GM12878 (cell line): Measurements from ENCODE around the gene QRFP. TPM values are rescaled to one million over a fixed set of nuclear protein-coding genes. Genes with fewer than 3 reads are reported as not detected.

Source experiments
- ATAC-seq: fragments of 200-7000 bp; cut with Tn5 transposase; 3 replicates; pipeline ENCODE4 v1.9.1; 2020; ENCODE audit warnings: mild to moderate bottlenecking, moderate library complexity
- BruUV-seq: library from RNA; stranded (reverse); fragments of 400-500 nt; replicated peaks from 2 replicates; lab custom pipeline; 2021; lab: Mats Ljungman, UMichigan
- CTCF ChIA-PET: fragments of 300-600 bp; sonication (Branson Sonifier 250); formaldehyde crosslinking; extraction: SDS; loops from one replicate; lab custom pipeline; 2021; ENCODE audit warnings: inconsistent platforms; lab: Yijun Ruan, JAX
- POLR2A ChIA-PET: fragments of 350-600 bp; formaldehyde crosslinking; extraction: SDS; loops from one replicate; lab custom pipeline; 2021; ENCODE audit warnings: inconsistent platforms; lab: Charles Lee
- RAD21 ChIA-PET: fragments of 300-600 bp; sonication (Branson Sonifier 250); formaldehyde crosslinking; loops from one replicate; lab custom pipeline; 2023; ENCODE audit warnings: antibody characterized with exemption; ENCODE audit not compliant: unreplicated experiment; lab: Charles Lee
- SMC1A ChIA-PET: fragments of 300-600 bp; sonication (Branson Sonifier 250); formaldehyde crosslinking; loops from one replicate; lab custom pipeline; 2023; ENCODE audit not compliant: unreplicated experiment, uncharacterized antibody; lab: Charles Lee
- DNase-seq: peaks from one replicate; pipeline ENCODE4 v3.0.0-alpha.2; 2011; ENCODE audit warnings: low read depth, low spot score
- FAIRE-seq: peaks from 3 replicates; lab custom pipeline; 2011; peaks lifted over from hg19 to GRCh38; lab: Jason Lieb, UNC
- H2AFZ ChIP-seq: 2 replicates; pipeline ENCODE4 v1.6.0; 2011; ENCODE audit warnings: low read depth, low read length, control low read depth; ENCODE audit not compliant: control insufficient read depth
- H3K27ac ChIP-seq: 2 replicates; pipeline ENCODE4 v1.5.1; 2011; ENCODE audit warnings: control low read depth; ENCODE audit not compliant: control insufficient read depth, insufficient read depth
- H3K27me3 ChIP-seq, 2 experiments: replicated peaks in 1 of 2; 2 replicates each; pipeline versions ENCODE4 v1.6.0 to v1.6.1; 2011; ENCODE audit warnings: low read length in 1 of 2; ENCODE audit not compliant: control insufficient read depth in 2 of 2, insufficient read depth in 2 of 2
- H3K36me3 ChIP-seq, 2 experiments: 2 replicates each; pipeline ENCODE4 v1.5.1; 2011; ENCODE audit warnings: low read length in 1 of 2; ENCODE audit not compliant: control insufficient read depth in 2 of 2, insufficient read depth in 2 of 2
- H3K4me1 ChIP-seq: 2 replicates; pipeline ENCODE4 v1.6.1; 2011; ENCODE audit warnings: mild to moderate bottlenecking, low read length, moderate library complexity, mixed read lengths; ENCODE audit not compliant: control insufficient read depth, insufficient read depth
- H3K4me2 ChIP-seq: 2 replicates; pipeline ENCODE4 v1.6.0; 2011; ENCODE audit warnings: control low read depth; ENCODE audit not compliant: control insufficient read depth, insufficient read depth
- H3K4me3 ChIP-seq: fragments of 200-600 bp; sonication (generic); 2 replicates; pipeline ENCODE4 v1.5.1; 2016
- H3K79me2 ChIP-seq: 2 replicates; pipeline ENCODE4 v1.6.0; 2011; ENCODE audit warnings: low read length; ENCODE audit not compliant: control insufficient read depth, insufficient read depth
- H3K9ac ChIP-seq: 2 replicates; pipeline ENCODE4 v1.8.0; 2011; ENCODE audit warnings: low read length, control low read depth, mixed read lengths; ENCODE audit not compliant: control insufficient read depth, insufficient read depth
- H3K9me3 ChIP-seq: replicated peaks from 3 replicates; pipeline ENCODE4 v1.5.1; 2011; ENCODE audit warnings: mild to moderate bottlenecking, low read length; ENCODE audit not compliant: control insufficient read depth, insufficient read depth
- H4K20me1 ChIP-seq: 2 replicates; pipeline ENCODE4 v1.6.0; 2011; ENCODE audit not compliant: control insufficient read depth, insufficient read depth
- EP300 ChIP-seq, 2 experiments: fragments of 150-350 bp in 1 of 2; IDR thresholded peaks; 2 replicates each; pipeline ENCODE4 v1.6.1; 2011 to 2012; ENCODE audit warnings: low read depth in 2 of 2, low read length in 2 of 2, borderline replicate concordance in 1 of 2, improper control_type of control experiment in 1 of 2, inconsistent platforms in 1 of 2; ENCODE audit not compliant: control insufficient read depth in 1 of 2
- GATAD2B ChIP-seq: fragments of 450-650 bp; conservative IDR thresholded peaks from 2 replicates; pipeline ENCODE4 v1.6.1; 2017; ENCODE audit warnings: low read depth, mild to moderate bottlenecking, moderate library complexity
- JUND ChIP-seq: IDR thresholded peaks from 2 replicates; pipeline ENCODE4 v1.6.1; 2012; ENCODE audit warnings: low read depth, mild to moderate bottlenecking, low read length, improper control_type of control experiment, moderate library complexity
- LARP7 ChIP-seq: fragments of 450-650 bp; IDR thresholded peaks from 2 replicates; pipeline ENCODE4 v1.6.1; 2017; ENCODE audit warnings: mild to moderate bottlenecking
- MEF2A ChIP-seq: IDR thresholded peaks from 2 replicates; pipeline ENCODE4 v1.6.1; 2011; ENCODE audit warnings: low read depth, mild to moderate bottlenecking, low read length, moderate library complexity; ENCODE audit not compliant: insufficient read depth
- MXI1 ChIP-seq: fragments of 150-350 bp; IDR thresholded peaks from 2 replicates; pipeline ENCODE4 v1.6.1; 2011; ENCODE audit warnings: low read depth, mild to moderate bottlenecking, inconsistent platforms, low read length, improper control_type of control experiment
- NFIC ChIP-seq: IDR thresholded peaks from 2 replicates; pipeline ENCODE4 v1.6.1; 2012; ENCODE audit warnings: low read depth, mild to moderate bottlenecking, inconsistent platforms, low read length, moderate library complexity
- NFYB ChIP-seq: IDR thresholded peaks from 2 replicates; pipeline ENCODE4 v1.6.1; 2011; ENCODE audit warnings: low read depth, mild to moderate bottlenecking, low read length, improper control_type of control experiment, moderate library complexity; ENCODE audit not compliant: insufficient read depth
- RAD21 ChIP-seq: IDR thresholded peaks from 2 replicates; pipeline ENCODE4 v1.6.1; 2011; ENCODE audit warnings: mild to moderate bottlenecking, low read depth, low read length, moderate library complexity; ENCODE audit not compliant: insufficient read depth
- RELA ChIP-seq: fragments of 450-650 bp; IDR thresholded peaks from 2 replicates; pipeline ENCODE4 v1.8.0; 2014; ENCODE audit warnings: borderline replicate concordance; ENCODE audit not compliant: partially characterized antibody
- RUNX3 ChIP-seq: IDR thresholded peaks from 2 replicates; pipeline ENCODE4 v1.6.1; 2012; ENCODE audit warnings: low read length, inconsistent platforms
- SMC3 ChIP-seq: IDR thresholded peaks from 2 replicates; pipeline ENCODE4 v1.6.1; 2011; ENCODE audit warnings: low read length, improper control_type of control experiment, borderline replicate concordance
- SREBF1 ChIP-seq: IDR thresholded peaks from 2 replicates; pipeline ENCODE4 v1.6.1; 2012; ENCODE audit warnings: mild to moderate bottlenecking, low read length
- SRF ChIP-seq, 2 experiments: IDR thresholded peaks; 2 replicates each; pipeline ENCODE4 v1.6.1; 2011; ENCODE audit warnings: low read depth in 2 of 2, low read length in 2 of 2, mild to moderate bottlenecking in 1 of 2, moderate library complexity in 1 of 2
- STAT1 ChIP-seq: fragments of 450-650 bp; conservative IDR thresholded peaks from 2 replicates; pipeline ENCODE4 v1.6.1; 2014; ENCODE audit warnings: antibody characterized with exemption, mild to moderate bottlenecking
- SUZ12 ChIP-seq: fragments of 200-600 bp; sonication (generic); IDR thresholded peaks from one replicate; pipeline ENCODE4 v1.6.1; 2018; ENCODE audit warnings: antibody characterized with exemption, mild to moderate bottlenecking; ENCODE audit not compliant: unreplicated experiment
- ZNF274 ChIP-seq: IDR thresholded peaks from one replicate; pipeline ENCODE4 v1.8.0; 2011; ENCODE audit not compliant: insufficient read length, insufficient read depth
- WGBS: methylation state at CpG from one replicate; pipeline ENCODE4 v1.1.6; 2016; ENCODE audit warnings: low lambda C conversion rate; ENCODE audit not compliant: insufficient replicate concordance, insufficient coverage; ENCODE audit errors: missing lambda C conversion rate; 5-methylcytosine and 5-hydroxymethylcytosine counted together
- in situ Hi-C: fragments of 300-500 bp; cut with MboI; formaldehyde crosslinking; loops from 9 replicates; pipeline ENCODE4 v1.14.3; 2018; ENCODE audit warnings: mixed read lengths
- intact Hi-C: fragments of 100-400 bp; cut with micrococcal nuclease; formaldehyde crosslinking; loops from one replicate; pipeline ENCODE4 v1.14.2; 2022; ENCODE audit not compliant: unreplicated experiment
- polyA plus RNA-seq, 11 experiments: library from polyadenylated mRNA; depleted of rRNA in 4 of 11; unstranded in 6 of 11; stranded (reverse) in 5 of 11; fragments of >200 nt; fragmentation: Nextera tagmentation in 4 of 11; fragmentation: Illumina TruSeq in 1 of 11; extraction: Ambion mirVana in 4 of 11; extraction: Trizol in 1 of 11; gene quantifications; 1 replicate in 1 of 11; 2 replicates in 10 of 11; pipeline versions ENCODE4 v1.2.1 to v1.2.3, GENCODE V29; 2011 to 2016; ENCODE audit warnings: inconsistent platforms in 2 of 11, missing spikeins in 2 of 11, low read depth in 1 of 11
- total RNA-seq, 4 experiments: library from RNA; depleted of rRNA in 3 of 4; stranded (reverse); fragments of >200 nt in 3 of 4; fragmentation: Illumina TruSeq in 1 of 4; extraction: Trizol in 1 of 4; gene quantifications; 2 replicates each; pipeline versions ENCODE4 v1.2.1 to v1.2.3, GENCODE V29; 2013 to 2021
- TF ChIP-seq, protein P1 (sequence below): fragments of 450-650 bp; IDR thresholded peaks from 2 replicates; pipeline ENCODE4 v1.6.1; 2017; ENCODE audit warnings: mild to moderate bottlenecking
- TF ChIP-seq, protein P2 (sequence below): fragments of 450-650 bp; IDR thresholded peaks from 2 replicates; pipeline ENCODE4 v1.6.1; 2018; ENCODE audit warnings: borderline replicate concordance, mild to moderate bottlenecking; ENCODE audit not compliant: partially characterized antibody

QRFP gene
- total and polyA plus RNA-seq, 10 of the 15 experiments (the other 5 are each of a cell fraction or from before 2014, with no cell fraction given): not detected

DNA sequence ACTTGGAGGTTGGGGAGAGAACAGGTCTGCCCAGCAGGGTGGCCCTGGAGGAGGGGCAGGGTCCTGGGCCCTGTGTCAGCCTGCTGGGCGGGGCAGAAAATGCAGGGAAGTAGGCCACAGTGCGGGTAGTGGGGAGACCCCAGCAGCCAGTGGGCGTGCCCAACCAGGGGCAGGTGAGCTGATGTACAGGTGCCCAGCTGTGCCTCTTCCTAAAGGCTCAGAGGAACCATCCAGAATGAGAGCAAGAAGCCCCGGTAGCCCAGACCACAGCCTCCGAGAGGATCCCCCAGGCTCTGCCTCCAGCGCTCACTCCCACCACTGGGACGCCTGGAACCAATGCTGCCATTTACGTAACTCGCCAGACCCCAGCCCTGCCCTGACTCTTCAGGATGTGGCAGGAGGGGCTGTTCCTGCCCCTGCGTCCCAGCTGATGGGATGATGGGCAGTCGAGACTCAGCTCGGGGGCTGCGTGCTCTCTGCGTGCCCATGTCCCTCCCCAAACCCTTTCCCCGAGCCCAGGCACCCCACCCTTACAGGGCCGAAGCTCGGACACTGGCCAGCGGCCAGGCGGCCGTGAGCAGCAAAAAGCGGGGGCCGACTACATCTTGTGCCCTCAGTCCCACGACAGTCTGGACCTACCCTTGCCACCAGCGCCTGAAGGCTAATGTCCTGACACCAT lies 17.9 kb upstream of the QRFP start:
- in situ Hi-C loops (no loop called here), intact Hi-C loops (no loop called here)
- ChIA-PET CTCF (interaction anchor here (0.7 to 1.1 kb wide), 2 partner anchors 50 to 215 kb away, joined by 3 read pairs; no protein-coding TSS in a partner anchor), SMC1A (no interaction called here), POLR2A (no interaction called here), RAD21 (no interaction called here)
- Histone ChIP-seq H3K27ac (no peak overlapping the region), H3K4me2 (no peak overlapping the region), H3K4me1 (no peaks in the 10 kb centered on the region), H3K4me3 (no peak overlapping the region), H3K9me3 (no peaks in the 10 kb centered on the region), H2AFZ (no peak overlapping the region), H3K36me3 (no peaks in the 10 kb centered on the region), H3K9ac (no peak overlapping the region), H3K27me3 (no peaks in the 10 kb centered on the region), H4K20me1 (no peaks in the 10 kb centered on the region), H3K79me2 (no peaks in the 10 kb centered on the region)
- WGBS: 38% methylated on average over 24 of the region's 24 CpGs
- no peak for TF ChIP-seq NFIC
- no peak for TF ChIP-seq SRF (IDR thresholded peaks at IDR 0.05; ENCODE audit: low read depth in 2 of 2, low read length in 2 of 2)
- no peak for TF ChIP-seq SMC3
- no peak for TF ChIP-seq ZNF274
- no peak for TF ChIP-seq GATAD2B
- no peak for TF ChIP-seq SREBF1
- no peak for TF ChIP-seq RELA
- no peak for TF ChIP-seq NFYB
- TF ChIP-seq STAT1: no peak
- no peak for TF ChIP-seq RAD21
- TF ChIP-seq, protein P1, sequence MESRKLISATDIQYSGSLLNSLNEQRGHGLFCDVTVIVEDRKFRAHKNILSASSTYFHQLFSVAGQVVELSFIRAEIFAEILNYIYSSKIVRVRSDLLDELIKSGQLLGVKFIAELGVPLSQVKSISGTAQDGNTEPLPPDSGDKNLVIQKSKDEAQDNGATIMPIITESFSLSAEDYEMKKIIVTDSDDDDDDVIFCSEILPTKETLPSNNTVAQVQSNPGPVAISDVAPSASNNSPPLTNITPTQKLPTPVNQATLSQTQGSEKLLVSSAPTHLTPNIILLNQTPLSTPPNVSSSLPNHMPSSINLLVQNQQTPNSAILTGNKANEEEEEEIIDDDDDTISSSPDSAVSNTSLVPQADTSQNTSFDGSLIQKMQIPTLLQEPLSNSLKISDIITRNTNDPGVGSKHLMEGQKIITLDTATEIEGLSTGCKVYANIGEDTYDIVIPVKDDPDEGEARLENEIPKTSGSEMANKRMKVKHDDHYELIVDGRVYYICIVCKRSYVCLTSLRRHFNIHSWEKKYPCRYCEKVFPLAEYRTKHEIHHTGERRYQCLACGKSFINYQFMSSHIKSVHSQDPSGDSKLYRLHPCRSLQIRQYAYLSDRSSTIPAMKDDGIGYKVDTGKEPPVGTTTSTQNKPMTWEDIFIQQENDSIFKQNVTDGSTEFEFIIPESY: no peak
- TF ChIP-seq, protein P2, sequence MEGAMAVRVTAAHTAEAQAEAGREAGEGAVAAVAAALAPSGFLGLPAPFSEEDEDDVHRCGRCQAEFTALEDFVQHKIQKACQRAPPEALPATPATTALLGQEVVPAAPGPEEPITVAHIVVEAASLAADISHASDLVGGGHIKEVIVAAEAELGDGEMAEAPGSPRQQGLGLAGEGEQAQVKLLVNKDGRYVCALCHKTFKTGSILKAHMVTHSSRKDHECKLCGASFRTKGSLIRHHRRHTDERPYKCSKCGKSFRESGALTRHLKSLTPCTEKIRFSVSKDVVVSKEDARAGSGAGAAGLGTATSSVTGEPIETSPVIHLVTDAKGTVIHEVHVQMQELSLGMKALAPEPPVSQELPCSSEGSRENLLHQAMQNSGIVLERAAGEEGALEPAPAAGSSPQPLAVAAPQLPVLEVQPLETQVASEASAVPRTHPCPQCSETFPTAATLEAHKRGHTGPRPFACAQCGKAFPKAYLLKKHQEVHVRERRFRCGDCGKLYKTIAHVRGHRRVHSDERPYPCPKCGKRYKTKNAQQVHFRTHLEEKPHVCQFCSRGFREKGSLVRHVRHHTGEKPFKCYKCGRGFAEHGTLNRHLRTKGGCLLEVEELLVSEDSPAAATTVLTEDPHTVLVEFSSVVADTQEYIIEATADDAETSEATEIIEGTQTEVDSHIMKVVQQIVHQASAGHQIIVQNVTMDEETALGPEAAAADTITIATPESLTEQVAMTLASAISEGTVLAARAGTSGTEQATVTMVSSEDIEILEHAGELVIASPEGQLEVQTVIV: no peak
- TF ChIP-seq SUZ12: no peak
- no peak for TF ChIP-seq MEF2A
- no peak for TF ChIP-seq JUND
- TF ChIP-seq EP300 (IDR thresholded peaks at IDR 0.05; ENCODE audit: borderline replicate concordance in 1 of 2, control insufficient read depth in 1 of 2, low read depth in 2 of 2, low read length in 2 of 2): no peak
- TF ChIP-seq RUNX3: no peak
- no peak for TF ChIP-seq MXI1
- no peak for TF ChIP-seq LARP7
- no TSS peak for BruUV-seq
- FAIRE-seq (no peak), ATAC-seq (peak; percentile 21; the same call in 2 of the 3 replicates), DNase-seq (no peak)
